ENCODE measurements around the gene TRABD2B.

- no peak for TF ChIP-seq POLR2AphosphoS5 (IDR thresholded peaks at IDR 0.05)
- TF ChIP-seq POLR2A (IDR thresholded peaks at IDR 0.05): no peak
- TF ChIP-seq, protein P1, sequence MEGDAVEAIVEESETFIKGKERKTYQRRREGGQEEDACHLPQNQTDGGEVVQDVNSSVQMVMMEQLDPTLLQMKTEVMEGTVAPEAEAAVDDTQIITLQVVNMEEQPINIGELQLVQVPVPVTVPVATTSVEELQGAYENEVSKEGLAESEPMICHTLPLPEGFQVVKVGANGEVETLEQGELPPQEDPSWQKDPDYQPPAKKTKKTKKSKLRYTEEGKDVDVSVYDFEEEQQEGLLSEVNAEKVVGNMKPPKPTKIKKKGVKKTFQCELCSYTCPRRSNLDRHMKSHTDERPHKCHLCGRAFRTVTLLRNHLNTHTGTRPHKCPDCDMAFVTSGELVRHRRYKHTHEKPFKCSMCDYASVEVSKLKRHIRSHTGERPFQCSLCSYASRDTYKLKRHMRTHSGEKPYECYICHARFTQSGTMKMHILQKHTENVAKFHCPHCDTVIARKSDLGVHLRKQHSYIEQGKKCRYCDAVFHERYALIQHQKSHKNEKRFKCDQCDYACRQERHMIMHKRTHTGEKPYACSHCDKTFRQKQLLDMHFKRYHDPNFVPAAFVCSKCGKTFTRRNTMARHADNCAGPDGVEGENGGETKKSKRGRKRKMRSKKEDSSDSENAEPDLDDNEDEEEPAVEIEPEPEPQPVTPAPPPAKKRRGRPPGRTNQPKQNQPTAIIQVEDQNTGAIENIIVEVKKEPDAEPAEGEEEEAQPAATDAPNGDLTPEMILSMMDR (IDR thresholded peaks at IDR 0.05): no peak
- TF ChIP-seq EP300 (IDR thresholded peaks at IDR 0.05): no peak
These were observed 142.0 kb downstream of the TRABD2B start for GRCh38 chr1:47855230-47855629.

All from upper lobe of left lung (tissue), 4 donors.